Measurements from ENCODE around the gene FZR1. TPM values are rescaled to one million over a fixed set of nuclear protein-coding genes. Genes with fewer than 3 reads are reported as not detected.

The FZR1 gene
- total RNA-seq, 1 donor: 36.6 TPM

DNA sequence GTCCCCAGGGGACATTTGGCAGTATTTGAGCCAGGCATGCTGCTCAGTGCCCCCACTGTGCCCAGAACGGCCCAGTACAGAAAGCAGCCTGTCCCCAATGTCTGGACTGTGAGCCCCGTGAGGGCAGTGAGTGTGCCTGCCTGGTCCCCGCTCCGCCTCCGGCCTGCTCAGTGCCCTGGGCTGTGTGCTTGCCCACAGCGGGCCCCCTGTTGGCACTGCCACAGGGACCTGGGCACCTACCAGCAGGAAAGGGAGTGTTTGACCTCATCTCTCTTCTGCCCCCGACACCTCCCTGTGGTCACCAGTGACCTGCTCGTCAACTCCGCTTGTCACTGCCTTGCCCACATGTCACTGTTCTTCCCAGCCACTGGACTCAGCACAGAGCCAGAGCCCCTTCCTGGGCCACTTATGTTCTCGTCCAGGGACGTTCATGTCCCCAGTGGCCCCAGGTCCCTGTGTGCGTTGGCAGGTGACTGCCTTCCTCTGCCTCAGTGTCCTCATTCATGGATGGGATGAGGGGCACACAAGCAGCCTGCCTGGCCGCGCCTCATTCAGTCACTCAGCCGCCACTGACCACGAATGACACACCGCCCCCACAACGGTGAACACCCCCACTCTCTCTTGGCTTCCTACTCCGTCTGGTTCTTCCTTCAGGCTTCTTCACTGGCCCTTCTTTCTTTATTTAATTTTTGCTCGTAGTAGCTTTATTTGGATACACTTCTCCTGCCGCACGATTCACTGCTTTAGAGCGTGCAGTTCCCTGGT is 2.8 kb downstream of the FZR1 start:
- H3K36me3 ChIP-seq (ENCODE audit: insufficient read depth, low read length): peaks cover 14% of the 10 kb centered on the region
- TF ChIP-seq, protein P1, sequence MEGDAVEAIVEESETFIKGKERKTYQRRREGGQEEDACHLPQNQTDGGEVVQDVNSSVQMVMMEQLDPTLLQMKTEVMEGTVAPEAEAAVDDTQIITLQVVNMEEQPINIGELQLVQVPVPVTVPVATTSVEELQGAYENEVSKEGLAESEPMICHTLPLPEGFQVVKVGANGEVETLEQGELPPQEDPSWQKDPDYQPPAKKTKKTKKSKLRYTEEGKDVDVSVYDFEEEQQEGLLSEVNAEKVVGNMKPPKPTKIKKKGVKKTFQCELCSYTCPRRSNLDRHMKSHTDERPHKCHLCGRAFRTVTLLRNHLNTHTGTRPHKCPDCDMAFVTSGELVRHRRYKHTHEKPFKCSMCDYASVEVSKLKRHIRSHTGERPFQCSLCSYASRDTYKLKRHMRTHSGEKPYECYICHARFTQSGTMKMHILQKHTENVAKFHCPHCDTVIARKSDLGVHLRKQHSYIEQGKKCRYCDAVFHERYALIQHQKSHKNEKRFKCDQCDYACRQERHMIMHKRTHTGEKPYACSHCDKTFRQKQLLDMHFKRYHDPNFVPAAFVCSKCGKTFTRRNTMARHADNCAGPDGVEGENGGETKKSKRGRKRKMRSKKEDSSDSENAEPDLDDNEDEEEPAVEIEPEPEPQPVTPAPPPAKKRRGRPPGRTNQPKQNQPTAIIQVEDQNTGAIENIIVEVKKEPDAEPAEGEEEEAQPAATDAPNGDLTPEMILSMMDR (IDR thresholded peaks at IDR 0.05; ENCODE audit: extremely low read depth, low read depth, low read length): no peak
- H3K27ac ChIP-seq (ENCODE audit: low read depth, low read length): peak overlapping the region; percentile 56
- no peaks in the 10 kb centered on the region for H3K27me3 ChIP-seq (ENCODE audit: insufficient read depth, low read length)
- no peaks in the 10 kb centered on the region for H3K9me3 ChIP-seq (ENCODE audit: low read depth, low read length)
- peaks cover 78% of the 10 kb centered on the region for H3K79me2 ChIP-seq (ENCODE audit: insufficient read depth, low read length)
- peak overlapping the region; percentile 53 for H3K4me2 ChIP-seq (ENCODE audit: insufficient read depth, low read length)
- no peak overlapping the region for H2AFZ ChIP-seq (ENCODE audit: low read length)
- H3K4me1 ChIP-seq (ENCODE audit: insufficient read depth, low read length): peaks cover 26% of the 10 kb centered on the region
- no peak for DNase-seq (ENCODE audit: insufficient read length, low spot score, missing footprints)
- H4K20me1 ChIP-seq (ENCODE audit: insufficient read depth, low read length): peaks cover 58% of the 10 kb centered on the region
- H3K4me3 ChIP-seq (ENCODE audit: insufficient read depth, low read length): no peak overlapping the region

DNA sequence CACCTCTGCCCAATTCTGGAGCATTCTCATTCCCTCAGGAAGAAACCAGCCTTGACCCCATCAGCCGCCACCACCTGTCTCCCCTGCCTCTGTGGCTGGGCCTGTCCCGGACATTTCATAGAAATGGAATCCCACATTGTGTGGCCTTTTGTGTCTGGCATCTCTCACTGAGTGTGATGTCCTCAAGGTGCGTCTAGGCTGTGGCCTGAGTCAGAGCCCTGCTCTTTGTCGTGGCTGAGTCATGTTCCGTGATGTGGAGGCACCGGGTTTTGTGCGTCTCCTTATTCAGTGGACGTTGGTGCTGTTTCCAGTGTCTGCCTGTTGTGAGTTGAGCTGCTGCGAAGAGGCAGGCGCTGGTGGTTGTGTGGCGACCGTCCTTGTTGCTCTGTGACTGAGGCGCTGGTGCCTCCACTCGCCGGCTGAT is 3.5 kb downstream of the FZR1 start:
- peak overlapping the region; percentile 53 for H3K4me2 ChIP-seq (ENCODE audit: insufficient read depth, low read length)
- no peak overlapping the region for H3K4me3 ChIP-seq (ENCODE audit: insufficient read depth, low read length)
- no peaks in the 10 kb centered on the region for H3K27me3 ChIP-seq (ENCODE audit: insufficient read depth, low read length)
- peaks cover 64% of the 10 kb centered on the region for H4K20me1 ChIP-seq (ENCODE audit: insufficient read depth, low read length)
- DNase-seq (ENCODE audit: insufficient read length, low spot score, missing footprints): peak; percentile 97
- H3K4me1 ChIP-seq (ENCODE audit: insufficient read depth, low read length): peaks cover 32% of the 10 kb centered on the region
- H3K9me3 ChIP-seq (ENCODE audit: low read depth, low read length): no peaks in the 10 kb centered on the region
- H3K79me2 ChIP-seq (ENCODE audit: insufficient read depth, low read length): peaks cover 84% of the 10 kb centered on the region
- peaks cover 14% of the 10 kb centered on the region for H3K36me3 ChIP-seq (ENCODE audit: insufficient read depth, low read length)
- no peak overlapping the region for H2AFZ ChIP-seq (ENCODE audit: low read length)
- peak overlapping the region; percentile 56 for H3K27ac ChIP-seq (ENCODE audit: low read depth, low read length)
- TF ChIP-seq, protein P1 (IDR thresholded peaks at IDR 0.05; ENCODE audit: extremely low read depth, low read depth, low read length): no peak

DNA sequence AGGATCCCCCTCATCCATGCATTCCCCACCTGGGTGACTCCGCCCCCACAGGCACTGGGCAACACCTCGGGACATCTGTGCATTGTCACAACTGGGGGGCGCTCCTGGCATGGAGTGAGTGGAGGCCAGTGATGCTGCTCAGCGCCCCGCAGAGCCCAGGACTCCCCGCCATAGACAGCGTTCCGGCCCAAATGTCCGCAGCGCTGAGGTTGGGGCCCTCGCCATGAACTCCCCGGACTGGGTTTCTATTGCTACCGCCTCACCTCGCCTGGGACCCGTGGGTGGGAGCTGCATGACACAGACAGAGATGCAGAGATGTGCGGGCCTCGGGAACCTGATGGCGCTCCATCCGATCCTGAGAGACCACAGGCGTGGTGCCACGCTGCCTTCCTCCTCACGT is 4.6 kb downstream of the FZR1 start:
- no peak overlapping the region for H3K4me3 ChIP-seq (ENCODE audit: insufficient read depth, low read length)

More for the DNA sequence above, 4.6 kb downstream of the FZR1 start:
- Histone ChIP-seq H4K20me1 (ENCODE audit: insufficient read depth, low read length) (peaks cover 72% of the 10 kb centered on the region), H3K4me1 (ENCODE audit: insufficient read depth, low read length) (peaks cover 33% of the 10 kb centered on the region), H3K4me2 (ENCODE audit: insufficient read depth, low read length) (no peak overlapping the region), H2AFZ (ENCODE audit: low read length) (no peak overlapping the region), H3K9me3 (ENCODE audit: low read depth, low read length) (no peaks in the 10 kb centered on the region), H3K36me3 (ENCODE audit: insufficient read depth, low read length) (peaks cover 14% of the 10 kb centered on the region), H3K79me2 (ENCODE audit: insufficient read depth, low read length) (peaks cover 96% of the 10 kb centered on the region), H3K27me3 (ENCODE audit: insufficient read depth, low read length) (no peaks in the 10 kb centered on the region), H3K27ac (ENCODE audit: low read depth, low read length) (no peak overlapping the region)
- TF ChIP-seq, protein P1 (IDR thresholded peaks at IDR 0.05; ENCODE audit: extremely low read depth, low read depth, low read length): no peak
- DNase-seq (ENCODE audit: insufficient read length, low spot score, missing footprints): no peak
